B cell (primary cell): Measurements from ENCODE around the gene BEGAIN.

Experiments used
- CTCF ChIP-seq: fragments of 200-600 bp; IDR thresholded peaks from one replicate; pipeline ENCODE4 v1.8.0; 2022; ENCODE audit warnings: antibody characterized with exemption, mild to moderate bottlenecking
- EZH2 ChIP-seq: IDR thresholded peaks from 2 replicates; pipeline ENCODE4 v1.6.1; 2012; ENCODE audit warnings: borderline replicate concordance, low read depth, mild to moderate bottlenecking, moderate library complexity, low read length; ENCODE audit not compliant: insufficient read depth, poor library complexity, severe bottlenecking

- TF ChIP-seq CTCF (no peak), EZH2 (no peak)
Observed at GRCh38 chr14:100629098-100629497, 41.9 kb upstream of the BEGAIN start.
